ENCODE measurements around the gene EMILIN2. TPM values are rescaled to one million over a fixed set of nuclear protein-coding genes. Genes with fewer than 3 reads are reported as not detected.

Gene EMILIN2
- total and polyA plus RNA-seq, 9 of the 15 experiments (the other 6 are each of a cell fraction or from before 2014, with no cell fraction given), result 0.01 to 0.40 (median 0.19) TPM

GRCh38 chr18:2954869-2955645 lies 108.3 kb downstream of the EMILIN2 start (continued):
- TF ChIP-seq, protein P1, sequence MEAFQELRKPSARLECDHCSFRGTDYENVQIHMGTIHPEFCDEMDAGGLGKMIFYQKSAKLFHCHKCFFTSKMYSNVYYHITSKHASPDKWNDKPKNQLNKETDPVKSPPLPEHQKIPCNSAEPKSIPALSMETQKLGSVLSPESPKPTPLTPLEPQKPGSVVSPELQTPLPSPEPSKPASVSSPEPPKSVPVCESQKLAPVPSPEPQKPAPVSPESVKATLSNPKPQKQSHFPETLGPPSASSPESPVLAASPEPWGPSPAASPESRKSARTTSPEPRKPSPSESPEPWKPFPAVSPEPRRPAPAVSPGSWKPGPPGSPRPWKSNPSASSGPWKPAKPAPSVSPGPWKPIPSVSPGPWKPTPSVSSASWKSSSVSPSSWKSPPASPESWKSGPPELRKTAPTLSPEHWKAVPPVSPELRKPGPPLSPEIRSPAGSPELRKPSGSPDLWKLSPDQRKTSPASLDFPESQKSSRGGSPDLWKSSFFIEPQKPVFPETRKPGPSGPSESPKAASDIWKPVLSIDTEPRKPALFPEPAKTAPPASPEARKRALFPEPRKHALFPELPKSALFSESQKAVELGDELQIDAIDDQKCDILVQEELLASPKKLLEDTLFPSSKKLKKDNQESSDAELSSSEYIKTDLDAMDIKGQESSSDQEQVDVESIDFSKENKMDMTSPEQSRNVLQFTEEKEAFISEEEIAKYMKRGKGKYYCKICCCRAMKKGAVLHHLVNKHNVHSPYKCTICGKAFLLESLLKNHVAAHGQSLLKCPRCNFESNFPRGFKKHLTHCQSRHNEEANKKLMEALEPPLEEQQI (IDR thresholded peaks at IDR 0.05), result no peak
- TF ChIP-seq TEAD2 (tag; IDR thresholded peaks at IDR 0.05) (no peak), E2F1 (CRISPR knock-in tag; IDR thresholded peaks at IDR 0.05) (no peak), HDAC1 (IDR thresholded peaks at IDR 0.05) (no peak), IRF2 (CRISPR knock-in tag; IDR thresholded peaks at IDR 0.05) (no peak), SIX5 (IDR thresholded peaks at IDR 0.05; ENCODE audit: borderline replicate concordance in 1 of 2, insufficient read depth in 1 of 2, low read depth in 1 of 2, low read length in 2 of 2) (no peak), ZNF316 (IDR thresholded peaks at IDR 0.05) (peak; percentile 47), OTX1 (CRISPR knock-in tag; IDR thresholded peaks at IDR 0.05) (no peak), ZNF518B (CRISPR knock-in tag; IDR thresholded peaks at IDR 0.05) (no peak), RAD51 (IDR thresholded peaks at IDR 0.05; ENCODE audit: borderline replicate concordance, low read depth) (no peak), C11orf30 (IDR thresholded peaks at IDR 0.05; ENCODE audit: low read depth) (peak; percentile 17; the same call in 1 of the 2 replicates), GMEB1 (CRISPR knock-in tag; IDR thresholded peaks at IDR 0.05) (no peak), TCF15 (CRISPR knock-in tag; IDR thresholded peaks at IDR 0.05) (no peak), SREBF2 (CRISPR knock-in tag; IDR thresholded peaks at IDR 0.05) (no peak), POLR2H (tag; IDR thresholded peaks at IDR 0.05; ENCODE audit: low read depth) (no peak), HMG20A (CRISPR knock-in tag; conservative IDR thresholded peaks at IDR 0.05) (no peak)
